ENCODE data around the gene NUP188. TPM values are rescaled to one million over a fixed set of nuclear protein-coding genes. Genes with fewer than 3 reads are reported as not detected.

Gene NUP188
- total and polyA plus RNA-seq, 2 of the 13 experiments (the other 11 are each of a cell fraction or from before 2014, with no cell fraction given): 28.0 to 38.5 TPM

DNA sequence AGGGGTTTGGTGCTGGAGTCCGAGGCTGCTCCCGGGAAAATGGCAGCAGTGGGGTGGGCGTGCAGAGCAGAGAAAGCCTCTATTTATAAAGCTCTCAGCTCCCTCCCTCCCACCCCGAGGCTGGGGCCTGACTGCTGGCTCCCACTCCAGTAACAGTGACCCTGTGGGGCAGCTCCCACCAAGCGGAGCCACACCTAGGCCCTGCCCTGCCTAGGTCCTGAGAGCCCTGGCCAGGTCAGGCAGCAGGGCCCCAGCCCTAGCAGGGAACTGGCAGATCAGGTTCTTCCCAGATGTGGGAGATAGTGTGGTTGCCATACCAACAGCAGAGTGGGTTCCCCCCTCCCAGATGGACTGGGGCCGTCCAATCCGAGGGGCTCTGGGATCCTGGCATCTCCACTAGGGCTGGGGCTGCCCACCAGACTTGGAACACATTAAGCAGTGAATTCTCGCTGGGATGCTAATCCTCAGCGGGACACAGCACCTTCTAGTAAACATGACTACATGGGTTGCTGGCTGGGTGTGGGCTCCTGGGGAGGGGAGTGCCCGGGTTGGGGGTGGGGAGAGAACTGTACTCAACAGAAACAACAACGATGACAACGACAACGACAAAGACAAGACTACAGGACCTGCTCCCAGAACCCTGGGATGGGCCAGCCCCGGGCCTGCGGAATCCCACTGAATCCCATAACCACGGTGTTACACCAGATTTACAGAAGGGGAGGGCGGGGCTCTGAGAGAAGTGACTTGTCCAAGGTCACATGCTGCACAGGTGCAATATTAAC, 79.1 kb downstream of the NUP188 start:
- peak; percentile 34 for ATAC-seq
- POLR2A ChIA-PET: interaction anchor here (1.3 kb wide), 1 partner anchor 10 kb away, joined by 3 read pairs; the partner anchor contains the start of gene MIGA2
- no peak overlapping the region for H3K27ac ChIP-seq (ENCODE audit: extremely low read length, insufficient read depth, low read length)
- TF ChIP-seq HNRNPK (IDR thresholded peaks at IDR 0.05; ENCODE audit: low read depth, low read length, poor library complexity, severe bottlenecking): no peak
- TF ChIP-seq ZSCAN20 (CRISPR knock-in tag; IDR thresholded peaks at IDR 0.05; ENCODE audit: borderline replicate concordance): no peak
- TF ChIP-seq YY1 (IDR thresholded peaks at IDR 0.05; ENCODE audit: insufficient read depth, insufficient replicate concordance, low read depth, low read length): no peak
- 0 out of 2 replicates have a peak, but pooled peaks have one; percentile 12 for TF ChIP-seq ZNF317 (CRISPR knock-in tag; IDR thresholded peaks at IDR 0.05)
- TF ChIP-seq ZZZ3 (CRISPR knock-in tag; IDR thresholded peaks at IDR 0.05; ENCODE audit: borderline replicate concordance): no peak
- TF ChIP-seq ZNF567 (CRISPR knock-in tag; IDR thresholded peaks at IDR 0.05; ENCODE audit: borderline replicate concordance): no peak
- TF ChIP-seq ELF3 (CRISPR knock-in tag; IDR thresholded peaks at IDR 0.05): no peak
- no peak for TF ChIP-seq ZNF10 (CRISPR knock-in tag; IDR thresholded peaks at IDR 0.05; ENCODE audit: borderline replicate concordance, low read depth)
- TF ChIP-seq RFX3 (CRISPR knock-in tag; IDR thresholded peaks at IDR 0.05): peak; percentile 54; the same call in 1 of the 2 replicates
- no peak for TF ChIP-seq ZNF367 (CRISPR knock-in tag; IDR thresholded peaks at IDR 0.05; ENCODE audit: borderline replicate concordance)
- TF ChIP-seq, protein P1, sequence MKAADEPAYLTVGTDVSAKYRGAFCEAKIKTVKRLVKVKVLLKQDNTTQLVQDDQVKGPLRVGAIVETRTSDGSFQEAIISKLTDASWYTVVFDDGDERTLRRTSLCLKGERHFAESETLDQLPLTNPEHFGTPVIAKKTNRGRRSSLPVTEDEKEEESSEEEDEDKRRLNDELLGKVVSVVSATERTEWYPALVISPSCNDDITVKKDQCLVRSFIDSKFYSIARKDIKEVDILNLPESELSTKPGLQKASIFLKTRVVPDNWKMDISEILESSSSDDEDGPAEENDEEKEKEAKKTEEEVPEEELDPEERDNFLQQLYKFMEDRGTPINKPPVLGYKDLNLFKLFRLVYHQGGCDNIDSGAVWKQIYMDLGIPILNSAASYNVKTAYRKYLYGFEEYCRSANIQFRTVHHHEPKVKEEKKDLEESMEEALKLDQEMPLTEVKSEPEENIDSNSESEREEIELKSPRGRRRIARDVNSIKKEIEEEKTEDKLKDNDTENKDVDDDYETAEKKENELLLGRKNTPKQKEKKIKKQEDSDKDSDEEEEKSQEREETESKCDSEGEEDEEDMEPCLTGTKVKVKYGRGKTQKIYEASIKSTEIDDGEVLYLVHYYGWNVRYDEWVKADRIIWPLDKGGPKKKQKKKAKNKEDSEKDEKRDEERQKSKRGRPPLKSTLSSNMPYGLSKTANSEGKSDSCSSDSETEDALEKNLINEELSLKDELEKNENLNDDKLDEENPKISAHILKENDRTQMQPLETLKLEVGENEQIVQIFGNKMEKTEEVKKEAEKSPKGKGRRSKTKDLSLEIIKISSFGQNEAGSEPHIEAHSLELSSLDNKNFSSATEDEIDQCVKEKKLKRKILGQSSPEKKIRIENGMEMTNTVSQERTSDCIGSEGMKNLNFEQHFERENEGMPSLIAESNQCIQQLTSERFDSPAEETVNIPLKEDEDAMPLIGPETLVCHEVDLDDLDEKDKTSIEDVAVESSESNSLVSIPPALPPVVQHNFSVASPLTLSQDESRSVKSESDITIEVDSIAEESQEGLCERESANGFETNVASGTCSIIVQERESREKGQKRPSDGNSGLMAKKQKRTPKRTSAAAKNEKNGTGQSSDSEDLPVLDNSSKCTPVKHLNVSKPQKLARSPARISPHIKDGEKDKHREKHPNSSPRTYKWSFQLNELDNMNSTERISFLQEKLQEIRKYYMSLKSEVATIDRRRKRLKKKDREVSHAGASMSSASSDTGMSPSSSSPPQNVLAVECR (CRISPR knock-in tag; IDR thresholded peaks at IDR 0.05; ENCODE audit: borderline replicate concordance): 0 out of 2 replicates have a peak, but pooled peaks have one; percentile 14
- no peak for TF ChIP-seq HOXA9 (CRISPR knock-in tag; IDR thresholded peaks at IDR 0.05; ENCODE audit: borderline replicate concordance)
- no peak for TF ChIP-seq RARA (CRISPR knock-in tag; IDR thresholded peaks at IDR 0.05)
- TF ChIP-seq, protein P2, sequence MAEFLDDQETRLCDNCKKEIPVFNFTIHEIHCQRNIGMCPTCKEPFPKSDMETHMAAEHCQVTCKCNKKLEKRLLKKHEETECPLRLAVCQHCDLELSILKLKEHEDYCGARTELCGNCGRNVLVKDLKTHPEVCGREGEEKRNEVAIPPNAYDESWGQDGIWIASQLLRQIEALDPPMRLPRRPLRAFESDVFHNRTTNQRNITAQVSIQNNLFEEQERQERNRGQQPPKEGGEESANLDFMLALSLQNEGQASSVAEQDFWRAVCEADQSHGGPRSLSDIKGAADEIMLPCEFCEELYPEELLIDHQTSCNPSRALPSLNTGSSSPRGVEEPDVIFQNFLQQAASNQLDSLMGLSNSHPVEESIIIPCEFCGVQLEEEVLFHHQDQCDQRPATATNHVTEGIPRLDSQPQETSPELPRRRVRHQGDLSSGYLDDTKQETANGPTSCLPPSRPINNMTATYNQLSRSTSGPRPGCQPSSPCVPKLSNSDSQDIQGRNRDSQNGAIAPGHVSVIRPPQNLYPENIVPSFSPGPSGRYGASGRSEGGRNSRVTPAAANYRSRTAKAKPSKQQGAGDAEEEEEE (CRISPR knock-in tag; IDR thresholded peaks at IDR 0.05; ENCODE audit: borderline replicate concordance): no peak
- TF ChIP-seq ATF7-NPFF (CRISPR knock-in tag; IDR thresholded peaks at IDR 0.05; ENCODE audit: low read depth): no peak
- no peak for TF ChIP-seq SOX6 (IDR thresholded peaks at IDR 0.05)
- TF ChIP-seq SOX6 (CRISPR knock-in tag; IDR thresholded peaks at IDR 0.05): peak; percentile 7; the same call in 1 of the 2 replicates
- TF ChIP-seq ZNF761 (CRISPR knock-in tag; conservative IDR thresholded peaks at IDR 0.05): no peak

More for the DNA sequence above, 79.1 kb downstream of the NUP188 start:
- Histone ChIP-seq H4K20me1 (ENCODE audit: insufficient read depth, low read length) (peaks cover 5% of the 10 kb centered on the region; the same call in 1 of the 2 replicates), H2AFZ (ENCODE audit: low read length) (no peak overlapping the region), H3K9me3 (ENCODE audit: low read length) (no peaks in the 10 kb centered on the region), H3K79me2 (ENCODE audit: insufficient read depth, low read length) (peaks cover 14% of the 10 kb centered on the region), H3K4me2 (ENCODE audit: low read depth, low read length) (peak overlapping the region; percentile 87), H3K4me3 (replicated peaks in 1 of 3; ENCODE audit: insufficient read depth in 1 of 3, low read depth in 2 of 3, low read length in 3 of 3) (peak overlapping the region; percentile 65 to 76 (median 69); a peak in 4 of 6 replicates), H3K9ac (ENCODE audit: insufficient read depth, low read depth, low read length) (peak overlapping the region; percentile 78; the same call in 1 of the 2 replicates), H3K36me3 (replicated peaks in 1 of 2; ENCODE audit: control insufficient read depth in 1 of 2, insufficient read depth in 2 of 2, low read length in 2 of 2) (no peaks in the 10 kb centered on the region), H3K27me3 (ENCODE audit: control insufficient read depth in 1 of 2, insufficient read depth in 2 of 2, low read length in 2 of 2) (no peaks in the 10 kb centered on the region), H3K4me1 (ENCODE audit: insufficient read depth, low read length) (peaks cover 38% of the 10 kb centered on the region)
- intact Hi-C loops (cut with micrococcal nuclease; ENCODE audit: unreplicated experiment) (no loop called here), in situ Hi-C loops (cut with HindIII; ENCODE audit: extremely low pct_ligation_motif_present, low pct_unique_long_range_greater_than_20kb) (no loop called here)
- TSS peak; percentile 52 for BruUV-seq (replicated peaks)
- CTCF ChIA-PET (ENCODE audit: low intra/inter-chr PET ratio, low total read pairs): no interaction called here
- DNase-seq (ENCODE audit: low spot score) (peak; percentile 20), FAIRE-seq (no peak)
- 28% methylated on average over 13 of the region's 17 CpGs for WGBS (ENCODE audit: low lambda C conversion rate)

Measured in HepG2 (cell line).